HepG2 (cell line): ENCODE measurements around the gene ZNF615. TPM values are rescaled to one million over a fixed set of nuclear protein-coding genes. Genes with fewer than 3 reads are reported as not detected.
A peak's percentile ranks its signal among the peaks of the same experiment; 100 is the strongest.

Experiments
- ARNT2 ChIP-seq: sonication (generic); formaldehyde crosslinking; IDR thresholded peaks from 2 replicates; pipeline ENCODE4 v1.8.0; 2022; ENCODE audit warnings: mild to moderate bottlenecking, low read depth, missing genetic modification reagents, moderate library complexity
- BATF2 ChIP-seq: sonication (generic); formaldehyde crosslinking; IDR thresholded peaks from 2 replicates; pipeline ENCODE4 v1.8.0; 2022; ENCODE audit warnings: mild to moderate bottlenecking, missing genetic modification reagents, moderate library complexity
- ELF3 ChIP-seq: IDR thresholded peaks from 2 replicates; pipeline ENCODE4 v1.6.1; 2016; ENCODE audit warnings: missing genetic modification reagents, missing compliant biosample characterization
- ETV6 ChIP-seq: sonication (generic); formaldehyde crosslinking; conservative IDR thresholded peaks from 2 replicates; pipeline ENCODE4 v1.4.0; 2020; ENCODE audit warnings: missing genetic modification reagents
- FOXK2 ChIP-seq: fragments of 450-650 bp; IDR thresholded peaks from 2 replicates; pipeline ENCODE4 v1.6.1; 2016
- GTF3A ChIP-seq: sonication (generic); formaldehyde crosslinking; conservative IDR thresholded peaks from 2 replicates; pipeline ENCODE4 v1.4.0; 2020; ENCODE audit warnings: mild to moderate bottlenecking, missing genetic modification reagents
- HDAC1 ChIP-seq: sonication (generic); formaldehyde crosslinking; IDR thresholded peaks from 2 replicates; pipeline ENCODE4 v1.5.1; 2020; ENCODE audit warnings: mild to moderate bottlenecking, missing genetic modification reagents
- HNRNPL ChIP-seq: fragments of 200-400 bp; formaldehyde crosslinking; IDR thresholded peaks from 2 replicates; pipeline ENCODE4 v1.6.1; 2017; ENCODE audit warnings: mild to moderate bottlenecking, low read depth, low read length
- JUNB ChIP-seq: sonication (generic); formaldehyde crosslinking; IDR thresholded peaks from 2 replicates; pipeline ENCODE4 v1.8.0; 2022; ENCODE audit warnings: missing genetic modification reagents, mild to moderate bottlenecking, borderline replicate concordance
- NKX3-1 ChIP-seq: sonication (generic); formaldehyde crosslinking; IDR thresholded peaks from 2 replicates; pipeline ENCODE4 v1.5.0; 2020; ENCODE audit warnings: missing genetic modification reagents
- NR2C2 ChIP-seq: sonication (generic); formaldehyde crosslinking; IDR thresholded peaks from 2 replicates; pipeline ENCODE4 v1.4.0; 2020; ENCODE audit warnings: missing genetic modification reagents, mild to moderate bottlenecking, moderate library complexity, borderline replicate concordance
- RARA ChIP-seq: IDR thresholded peaks from 2 replicates; pipeline ENCODE4 v1.6.1; 2016; ENCODE audit warnings: missing genetic modification reagents, missing compliant biosample characterization
- RFX5 ChIP-seq: IDR thresholded peaks from 2 replicates; pipeline ENCODE4 v1.6.1; 2011; ENCODE audit warnings: low read depth, low read length, improper control_type of control experiment
- SOX13 ChIP-seq, 3 experiments: fragments of 450-650 bp in 1 of 3; sonication (generic) in 1 of 3; formaldehyde crosslinking in 1 of 3; IDR thresholded peaks in 2 of 3; conservative IDR thresholded peaks in 1 of 3; 2 replicates each; pipeline versions ENCODE4 v1.5.0 to v1.6.1; 2016 to 2020; ENCODE audit warnings: antibody characterized with exemption in 1 of 3, mild to moderate bottlenecking in 1 of 3, missing compliant biosample characterization in 1 of 3, missing genetic modification reagents in 1 of 3, moderate library complexity in 1 of 3
- ZFP90 ChIP-seq: sonication (generic); formaldehyde crosslinking; IDR thresholded peaks from 2 replicates; pipeline ENCODE4 v1.8.0; 2022; ENCODE audit warnings: missing genetic modification reagents, mild to moderate bottlenecking, inconsistent platforms, borderline replicate concordance
- ZGPAT ChIP-seq: IDR thresholded peaks from 2 replicates; pipeline ENCODE4 v1.6.1; 2016; ENCODE audit warnings: mild to moderate bottlenecking
- ZNF180 ChIP-seq: sonication (generic); formaldehyde crosslinking; IDR thresholded peaks from 2 replicates; pipeline ENCODE4 v1.4.0; 2020; ENCODE audit warnings: low read depth, missing genetic modification reagents, borderline replicate concordance
- ZNF33B ChIP-seq: sonication (generic); formaldehyde crosslinking; IDR thresholded peaks from 2 replicates; pipeline ENCODE4 v1.5.1; 2020; ENCODE audit warnings: mild to moderate bottlenecking, missing genetic modification reagents
- ZNF687 ChIP-seq: sonication (generic); formaldehyde crosslinking; IDR thresholded peaks from 2 replicates; pipeline ENCODE4 v1.5.1; 2020; ENCODE audit warnings: mild to moderate bottlenecking, missing genetic modification reagents, moderate library complexity
- ZNF749 ChIP-seq: sonication (generic); formaldehyde crosslinking; IDR thresholded peaks from 2 replicates; pipeline ENCODE4 v1.8.0; 2022; ENCODE audit warnings: mild to moderate bottlenecking, missing genetic modification reagents, moderate library complexity, borderline replicate concordance
- ZNF777 ChIP-seq: sonication (generic); formaldehyde crosslinking; IDR thresholded peaks from 2 replicates; pipeline ENCODE4 v1.4.0; 2020; ENCODE audit warnings: missing genetic modification reagents
- polyA plus RNA-seq, 8 experiments: library from polyadenylated mRNA; depleted of rRNA in 3 of 8; stranded (reverse) in 7 of 8; unstranded in 1 of 8; fragments of >200 nt; fragmentation: Illumina TruSeq in 4 of 8; extraction: Trizol in 4 of 8; gene quantifications; 2 replicates each; pipeline versions ENCODE4 v1.2.1 to v1.2.3, GENCODE V29; 2011 to 2016; ENCODE audit warnings: low read depth in 4 of 8, missing spikeins in 1 of 8, mixed read lengths in 1 of 8; ENCODE audit not compliant: insufficient read depth in 1 of 8
- total RNA-seq, 5 experiments: library from RNA; depleted of rRNA; stranded (reverse); fragments of >200 nt; fragmentation: Illumina TruSeq; extraction: Trizol; gene quantifications; 2 replicates each; pipeline ENCODE4 v1.2.3, GENCODE V29; 2016; ENCODE audit warnings: low read depth in 1 of 5

ZNF615 gene
- total and polyA plus RNA-seq, 2 of the 13 experiments (the other 11 are each of a cell fraction or from before 2014, with no cell fraction given) = 5.2 to 7.8 TPM

GRCh38 chr19:51986309-51987291 lies 21.4 kb downstream of the ZNF615 start, which contains the start of gene ZNF350 (continued):
- no peak for TF ChIP-seq ZNF687 (CRISPR knock-in tag)
- TF ChIP-seq ZNF777 (CRISPR knock-in tag) = no peak
- TF ChIP-seq HNRNPL = no peak
- no peak; the same call in 1 of the 2 replicates for TF ChIP-seq RARA (CRISPR knock-in tag)
- 0 out of 2 replicates have a peak, but pooled peaks have one; percentile 27 for TF ChIP-seq SOX13 (IDR thresholded peaks at IDR 0.05)
- TF ChIP-seq SOX13 (CRISPR knock-in tag; conservative IDR thresholded peaks at IDR 0.05 in 1 of 2, IDR thresholded peaks at IDR 0.05 in 1 of 2) = peak in 1 of 2 experiments; percentile 51; a peak in 1 of 4 replicates
- no peak for TF ChIP-seq GTF3A (CRISPR knock-in tag)
- TF ChIP-seq NR2C2 (CRISPR knock-in tag) = peak; percentile 80; the same call in 1 of the 2 replicates
- no peak for TF ChIP-seq ARNT2 (CRISPR knock-in tag)
- TF ChIP-seq ZNF180 (CRISPR knock-in tag) = no peak
- TF ChIP-seq JUNB (CRISPR knock-in tag) = no peak
- TF ChIP-seq ZFP90 (CRISPR knock-in tag) = 0 out of 2 replicates have a peak, but pooled peaks have one; percentile 27
- TF ChIP-seq ETV6 (CRISPR knock-in tag) = peak; percentile 85; the same call in 1 of the 2 replicates
- TF ChIP-seq NKX3-1 (CRISPR knock-in tag) = 0 out of 2 replicates have a peak, but pooled peaks have one; percentile 37
- TF ChIP-seq ZGPAT = peak; percentile 86
- peak; percentile 89 for TF ChIP-seq ELF3 (CRISPR knock-in tag)
- TF ChIP-seq FOXK2 = no peak
- no peak for TF ChIP-seq BATF2 (CRISPR knock-in tag)
- no peak for TF ChIP-seq ZNF749
- TF ChIP-seq RFX5 = no peak
- TF ChIP-seq ZNF33B = no peak
- peak; percentile 85 for TF ChIP-seq HDAC1 (CRISPR knock-in tag)
